ENCODE results near the gene ALDOB. TPM values are rescaled to one million over a fixed set of nuclear protein-coding genes. Genes with fewer than 3 reads are reported as not detected.
A peak's percentile ranks its signal among the peaks of the same experiment; 100 is the strongest.

ALDOB gene
- total RNA-seq, 2 experiments from 2014 or later, result not detected

DNA sequence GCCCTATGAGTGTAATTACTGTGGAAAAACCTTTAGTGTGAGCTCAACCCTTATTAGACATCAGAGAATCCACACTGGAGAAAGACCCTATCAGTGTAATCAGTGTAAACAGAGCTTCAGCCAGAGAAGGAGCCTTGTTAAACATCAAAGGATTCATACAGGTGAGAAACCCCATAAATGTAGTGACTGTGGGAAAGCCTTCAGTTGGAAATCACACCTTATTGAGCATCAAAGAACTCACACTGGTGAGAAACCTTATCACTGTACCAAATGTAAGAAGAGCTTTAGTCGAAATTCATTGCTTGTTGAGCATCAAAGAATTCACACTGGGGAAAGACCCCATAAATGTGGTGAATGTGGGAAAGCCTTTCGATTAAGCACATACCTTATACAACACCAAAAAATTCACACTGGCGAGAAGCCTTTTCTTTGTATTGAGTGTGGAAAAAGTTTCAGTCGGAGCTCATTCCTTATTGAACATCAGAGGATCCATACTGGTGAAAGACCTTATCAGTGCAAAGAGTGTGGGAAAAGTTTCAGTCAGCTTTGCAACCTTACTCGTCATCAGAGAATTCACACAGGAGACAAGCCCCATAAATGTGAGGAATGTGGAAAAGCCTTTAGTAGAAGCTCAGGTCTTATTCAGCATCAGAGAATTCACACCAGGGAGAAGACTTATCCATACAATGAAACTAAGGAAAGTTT lies 27.0 kb downstream of the ALDOB start:
- H3K9me3 Mint-ChIP-seq, result peaks cover 77% of the 10 kb centered on the region
- CTCF ChIA-PET, result interaction anchor here (1.8 kb wide), 1 partner anchor 10 kb away, joined by 6 read pairs; the partner anchor contains the start of genes MRPL50 and ZNF189
- no peak overlapping the region for H3K4me3 Mint-ChIP-seq
- H3K36me3 Mint-ChIP-seq (ENCODE audit: low read depth), result peaks cover 71% of the 10 kb centered on the region
- no peaks in the 10 kb centered on the region for H3K4me1 Mint-ChIP-seq
- H3K27me3 Mint-ChIP-seq, result no peaks in the 10 kb centered on the region
- no peak overlapping the region for H3K27ac Mint-ChIP-seq
- POLR2A ChIA-PET, result no interaction called here
- no peak for DNase-seq

GRCh38 chr9:101403516-101404285 lies 31.9 kb downstream of the ALDOB start:
- H3K4me3 Mint-ChIP-seq, result no peak overlapping the region
- ChIA-PET CTCF (interaction anchor here (1.1 to 1.2 kb wide), 2 partner anchors 16 to 130 kb away, joined by 3 read pairs; partner anchors contain the start of gene RNF20), POLR2A (no interaction called here)
- H3K36me3 Mint-ChIP-seq (ENCODE audit: low read depth), result peaks cover 88% of the 10 kb centered on the region
- H3K27me3 Mint-ChIP-seq, result no peaks in the 10 kb centered on the region
- peaks cover 23% of the 10 kb centered on the region for H3K4me1 Mint-ChIP-seq
- no peak overlapping the region for H3K27ac Mint-ChIP-seq
- DNase-seq, result no peak
- peaks cover 51% of the 10 kb centered on the region for H3K9me3 Mint-ChIP-seq

DNA sequence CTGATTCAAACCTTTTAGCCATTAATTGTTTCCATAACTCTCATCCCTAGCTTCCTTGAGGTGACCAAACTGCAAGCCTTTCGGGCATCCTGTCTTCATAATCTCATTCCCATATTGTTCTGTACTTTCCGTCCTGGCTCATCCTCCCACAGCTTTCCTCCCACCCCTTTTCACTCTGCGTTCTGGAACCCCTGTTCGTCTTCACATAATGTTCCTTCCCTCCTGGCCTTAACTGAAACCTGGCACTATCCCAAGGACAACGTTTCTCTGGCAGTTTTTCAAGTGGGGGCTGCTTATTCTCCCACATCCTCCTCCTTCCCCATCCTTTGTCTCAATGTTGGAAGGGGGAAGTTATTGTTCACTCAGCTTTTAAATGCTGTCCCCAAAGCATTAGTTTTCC lies 35.5 kb downstream of the ALDOB start:
- Mint-ChIP-seq H3K36me3 (ENCODE audit: low read depth) (peaks cover 72% of the 10 kb centered on the region), H3K4me1 (peaks cover 43% of the 10 kb centered on the region)

DNA sequence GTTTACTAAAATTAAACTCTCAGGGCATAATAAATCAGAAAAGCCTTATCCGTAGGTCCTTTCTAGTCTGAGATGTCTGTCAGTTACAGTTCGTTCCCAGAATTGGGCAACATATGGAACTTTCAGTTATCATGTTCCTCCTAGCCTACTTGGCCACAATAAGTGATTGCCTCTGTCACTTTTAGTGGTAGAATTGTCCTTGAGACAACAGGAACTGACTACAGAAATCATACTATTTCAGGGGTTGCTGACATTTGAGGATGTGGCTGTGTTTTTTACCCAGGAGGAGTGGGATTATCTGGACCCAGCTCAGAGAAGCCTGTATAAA lies 36.0 kb downstream of the ALDOB start:
- H3K36me3 Mint-ChIP-seq (ENCODE audit: low read depth), result peaks cover 72% of the 10 kb centered on the region
- peak overlapping the region; percentile 97 for H3K4me3 Mint-ChIP-seq
- POLR2A ChIA-PET, result no interaction called here
- H3K27me3 Mint-ChIP-seq, result no peaks in the 10 kb centered on the region
- H3K4me1 Mint-ChIP-seq, result peaks cover 47% of the 10 kb centered on the region
- DNase-seq, result no peak
- H3K9me3 Mint-ChIP-seq, result peaks cover 22% of the 10 kb centered on the region
- H3K27ac Mint-ChIP-seq, result peak overlapping the region; percentile 99
- CTCF ChIA-PET, result interaction anchor here (1.0 to 1.9 kb wide), 2 partner anchors 9 to 29 kb away, joined by 3 to 6 read pairs; no protein-coding TSS in a partner anchor

More for the DNA sequence above, 35.5 kb downstream of the ALDOB start:
- POLR2A ChIA-PET, result no interaction called here
- peak overlapping the region; percentile 71 for H3K27ac Mint-ChIP-seq
- no peaks in the 10 kb centered on the region for H3K27me3 Mint-ChIP-seq
- H3K9me3 Mint-ChIP-seq, result peaks cover 24% of the 10 kb centered on the region
- peak overlapping the region; percentile 97 for H3K4me3 Mint-ChIP-seq
- CTCF ChIA-PET, result interaction anchor here (1.0 to 1.9 kb wide), 2 partner anchors 8 to 30 kb away, joined by 3 to 6 read pairs; no protein-coding TSS in a partner anchor
- DNase-seq, result no peak

DNA sequence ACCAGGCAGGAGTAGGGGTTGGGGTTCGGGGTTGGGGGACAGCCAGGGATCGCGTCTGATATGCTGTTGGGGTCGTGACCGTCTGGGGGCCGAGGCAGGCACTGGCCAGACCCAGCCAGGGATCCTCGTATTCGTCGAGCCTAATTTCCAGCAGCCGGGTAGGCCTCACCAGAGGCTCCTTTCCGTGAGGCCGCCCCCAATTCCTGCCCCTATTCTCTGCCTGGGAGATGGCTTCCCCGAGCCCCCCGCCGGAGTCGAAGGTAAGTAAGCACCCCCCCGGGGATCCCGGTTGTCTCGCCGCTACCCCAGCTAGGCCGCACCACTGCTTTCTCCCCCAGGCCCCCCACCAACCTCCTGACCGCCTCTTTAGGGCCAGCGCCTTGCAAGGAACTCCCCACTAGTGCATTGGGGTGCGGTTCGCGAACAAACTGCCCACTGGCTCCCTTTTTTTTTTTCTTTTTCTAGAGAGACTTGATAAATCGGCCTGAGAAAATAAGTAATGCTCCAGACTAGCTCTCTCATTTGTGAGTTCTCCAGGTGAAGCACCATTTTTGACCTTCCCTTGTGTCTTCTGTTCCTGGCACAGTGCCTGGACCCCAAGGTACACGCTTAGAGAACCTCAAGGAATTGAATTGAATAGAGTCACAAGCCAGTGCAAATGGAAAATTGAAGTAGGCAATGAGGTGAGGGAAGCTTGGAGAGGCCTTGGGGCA lies 36.5 kb downstream of the ALDOB start:
- POLR2A ChIA-PET, result no interaction called here
- peak; percentile 6 for DNase-seq
- peaks cover 22% of the 10 kb centered on the region for H3K9me3 Mint-ChIP-seq
- H3K4me3 Mint-ChIP-seq, result peak overlapping the region; percentile 97
- CTCF ChIA-PET, result interaction anchor here (1.0 to 1.9 kb wide), 2 partner anchors 9 to 84 kb away, joined by 4 to 6 read pairs; no protein-coding TSS in a partner anchor
- peaks cover 72% of the 10 kb centered on the region for H3K36me3 Mint-ChIP-seq (ENCODE audit: low read depth)
- peak overlapping the region; percentile 99 for H3K27ac Mint-ChIP-seq
- H3K27me3 Mint-ChIP-seq, result no peaks in the 10 kb centered on the region
- peaks cover 50% of the 10 kb centered on the region for H3K4me1 Mint-ChIP-seq

GRCh38 chr9:101398068-101398929 lies 37.3 kb downstream of the ALDOB start, which contains the start of the genes MRPL50 and ZNF189:
TSS of gene MRPL50 (minus strand) at chr9:101398618. CDS start at chr9:101398592, 26 bp downstream.
TSS of gene ZNF189 (plus strand) at chr9:101398851. CDS start at chr9:101399157, 306 bp downstream.
- CTCF ChIA-PET, result interaction anchor here (1.0 to 1.9 kb wide), 3 partner anchors 10 to 86 kb away, joined by 3 to 6 read pairs (median 4); no protein-coding TSS in a partner anchor
- Mint-ChIP-seq H3K27ac (peak within 1 kb of the TSS; percentile 99), H3K9me3 (peaks cover 19% of the 10 kb centered on the region), H3K27me3 (no peaks in the 10 kb centered on the region), H3K4me1 (peaks cover 50% of the 10 kb centered on the region), H3K36me3 (ENCODE audit: low read depth) (peaks cover 70% of the 10 kb centered on the region), H3K4me3 (peak within 1 kb of the TSS; percentile 97)
- POLR2A ChIA-PET, result no interaction called here
- peak; percentile 98 for DNase-seq

DNA sequence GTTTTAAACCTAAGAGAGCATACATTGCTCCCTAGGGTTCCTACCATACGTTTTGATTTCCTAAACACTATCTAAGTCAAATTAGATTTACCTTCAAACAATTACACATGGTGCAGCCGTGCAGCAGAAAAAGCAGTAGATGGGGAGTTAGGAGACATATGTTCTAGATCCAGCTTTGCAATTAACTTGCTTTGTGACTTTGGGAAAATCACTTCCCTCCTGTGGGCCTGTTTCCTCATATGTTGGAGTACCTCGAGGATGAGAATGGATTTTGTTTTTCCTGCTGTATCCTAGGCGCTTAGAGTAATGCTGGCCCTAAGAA lies 37.9 kb downstream of the ALDOB start:
- Mint-ChIP-seq H3K4me1 (peaks cover 52% of the 10 kb centered on the region), H3K36me3 (ENCODE audit: low read depth) (peaks cover 69% of the 10 kb centered on the region), H3K27me3 (no peaks in the 10 kb centered on the region), H3K27ac (peak overlapping the region; percentile 99), H3K4me3 (peak overlapping the region; percentile 97), H3K9me3 (peaks cover 18% of the 10 kb centered on the region)
- DNase-seq, result no peak
- ChIA-PET POLR2A (no interaction called here), CTCF (interaction anchor here (1.0 to 1.1 kb wide), 2 partner anchors 85 to 86 kb away, joined by 3 to 4 read pairs; no protein-coding TSS in a partner anchor)

DNA sequence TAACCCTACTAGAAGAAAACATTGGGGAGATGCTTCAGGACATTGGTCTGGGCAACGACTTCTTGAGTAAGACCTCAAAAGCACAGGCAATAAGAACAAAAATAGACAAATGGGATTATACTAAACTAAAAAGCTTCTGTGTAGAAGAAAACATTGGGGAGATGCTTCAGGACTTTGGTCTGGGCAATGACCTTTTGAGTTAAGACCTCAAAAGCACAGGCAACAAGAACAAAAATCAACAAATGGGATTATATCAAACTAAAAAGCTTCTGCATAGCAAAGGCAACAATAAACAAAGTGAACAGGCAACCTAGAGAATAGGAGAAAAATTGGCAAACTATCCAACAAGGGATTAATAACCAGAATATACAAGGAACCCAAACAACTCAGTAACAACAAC lies 40.9 kb downstream of the ALDOB start:
- peaks cover 66% of the 10 kb centered on the region for H3K36me3 Mint-ChIP-seq (ENCODE audit: low read depth)
- no peak overlapping the region for H3K4me3 Mint-ChIP-seq
- H3K27me3 Mint-ChIP-seq, result no peaks in the 10 kb centered on the region
- peaks cover 42% of the 10 kb centered on the region for H3K4me1 Mint-ChIP-seq
- peaks cover 25% of the 10 kb centered on the region for H3K9me3 Mint-ChIP-seq
- DNase-seq, result no peak
- ChIA-PET POLR2A (no interaction called here), CTCF (no interaction called here)
- H3K27ac Mint-ChIP-seq, result no peak overlapping the region

GRCh38 chr9:101393135-101393534 lies 42.4 kb downstream of the ALDOB start:
- Mint-ChIP-seq H3K4me1 (peaks cover 42% of the 10 kb centered on the region), H3K27me3 (no peaks in the 10 kb centered on the region), H3K27ac (no peak overlapping the region), H3K4me3 (no peak overlapping the region), H3K36me3 (ENCODE audit: low read depth) (peaks cover 74% of the 10 kb centered on the region), H3K9me3 (peaks cover 25% of the 10 kb centered on the region)
- ChIA-PET POLR2A (no interaction called here), CTCF (interaction anchor here (1.0 kb wide), 1 partner anchor 137 kb away, joined by 3 read pairs; no protein-coding TSS in a partner anchor)
- DNase-seq, result no peak

GRCh38 chr9:101388507-101388993 lies 47.0 kb downstream of the ALDOB start:
- Mint-ChIP-seq H3K9me3 (peaks cover 27% of the 10 kb centered on the region), H3K4me3 (no peak overlapping the region), H3K36me3 (ENCODE audit: low read depth) (peaks cover 60% of the 10 kb centered on the region), H3K4me1 (peaks cover 17% of the 10 kb centered on the region), H3K27ac (no peak overlapping the region), H3K27me3 (no peaks in the 10 kb centered on the region)
- ChIA-PET CTCF (interaction anchor here (0.9 kb wide), 1 partner anchor 18 kb away, joined by 4 read pairs; no protein-coding TSS in a partner anchor), POLR2A (no interaction called here)
- DNase-seq, result no peak

- H3K36me3 Mint-ChIP-seq (ENCODE audit: low read depth), result peaks cover 56% of the 10 kb centered on the region
These were observed 47.6 kb downstream of the ALDOB start for GRCh38 chr9:101387871-101388506.

More at GRCh38 chr9:101387871-101388506, 47.6 kb downstream of the ALDOB start:
- Mint-ChIP-seq H3K4me3 (no peak overlapping the region), H3K4me1 (peaks cover 17% of the 10 kb centered on the region), H3K27me3 (no peaks in the 10 kb centered on the region), H3K27ac (no peak overlapping the region), H3K9me3 (peaks cover 25% of the 10 kb centered on the region)
- DNase-seq, result peak; percentile 16
- CTCF ChIA-PET, result no interaction called here
- POLR2A ChIA-PET, result no interaction called here
